Measurements from ENCODE around the gene ZBTB16.

GRCh38 chr11:114283422-114283821 lies 223.9 kb downstream of the ZBTB16 start:
- TF ChIP-seq CTCF (IDR thresholded peaks at IDR 0.05; ENCODE audit: poor library complexity, severe bottlenecking) (no peak), REST (IDR thresholded peaks at IDR 0.05; ENCODE audit: borderline replicate concordance) (no peak), POLR2AphosphoS5 (IDR thresholded peaks at IDR 0.05) (no peak)
